Measurements from ENCODE around the gene CD9.

- no peak for TF ChIP-seq POLR2A (IDR thresholded peaks at IDR 0.05; ENCODE audit: extremely low read depth, insufficient read length)
- TF ChIP-seq CTCF (IDR thresholded peaks at IDR 0.05; ENCODE audit: low read depth, low read length) = no peak
- TF ChIP-seq MAX (IDR thresholded peaks at IDR 0.05; ENCODE audit: low read depth, low read length) = no peak
These were observed 53.1 kb downstream of the CD9 start for GRCh38 chr12:6253278-6253677.
